Activated naive CD4-positive, alpha-beta T cell (primary cell): ENCODE measurements around the gene SLC25A47.
"Not testable (repeated sequence)": the region's sequence is repeated elsewhere in the genome, so short reads cannot be mapped to it uniquely, and the experiment has no call there.

Experiments
- DNase-seq, 4 experiments: peaks; one replicate each; lab custom pipeline; 2025; lab: John Stamatoyannopoulos, UW

The SLC25A47 gene, protein sequence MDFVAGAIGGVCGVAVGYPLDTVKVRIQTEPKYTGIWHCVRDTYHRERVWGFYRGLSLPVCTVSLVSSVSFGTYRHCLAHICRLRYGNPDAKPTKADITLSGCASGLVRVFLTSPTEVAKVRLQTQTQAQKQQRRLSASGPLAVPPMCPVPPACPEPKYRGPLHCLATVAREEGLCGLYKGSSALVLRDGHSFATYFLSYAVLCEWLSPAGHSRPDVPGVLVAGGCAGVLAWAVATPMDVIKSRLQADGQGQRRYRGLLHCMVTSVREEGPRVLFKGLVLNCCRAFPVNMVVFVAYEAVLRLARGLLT

DNA sequence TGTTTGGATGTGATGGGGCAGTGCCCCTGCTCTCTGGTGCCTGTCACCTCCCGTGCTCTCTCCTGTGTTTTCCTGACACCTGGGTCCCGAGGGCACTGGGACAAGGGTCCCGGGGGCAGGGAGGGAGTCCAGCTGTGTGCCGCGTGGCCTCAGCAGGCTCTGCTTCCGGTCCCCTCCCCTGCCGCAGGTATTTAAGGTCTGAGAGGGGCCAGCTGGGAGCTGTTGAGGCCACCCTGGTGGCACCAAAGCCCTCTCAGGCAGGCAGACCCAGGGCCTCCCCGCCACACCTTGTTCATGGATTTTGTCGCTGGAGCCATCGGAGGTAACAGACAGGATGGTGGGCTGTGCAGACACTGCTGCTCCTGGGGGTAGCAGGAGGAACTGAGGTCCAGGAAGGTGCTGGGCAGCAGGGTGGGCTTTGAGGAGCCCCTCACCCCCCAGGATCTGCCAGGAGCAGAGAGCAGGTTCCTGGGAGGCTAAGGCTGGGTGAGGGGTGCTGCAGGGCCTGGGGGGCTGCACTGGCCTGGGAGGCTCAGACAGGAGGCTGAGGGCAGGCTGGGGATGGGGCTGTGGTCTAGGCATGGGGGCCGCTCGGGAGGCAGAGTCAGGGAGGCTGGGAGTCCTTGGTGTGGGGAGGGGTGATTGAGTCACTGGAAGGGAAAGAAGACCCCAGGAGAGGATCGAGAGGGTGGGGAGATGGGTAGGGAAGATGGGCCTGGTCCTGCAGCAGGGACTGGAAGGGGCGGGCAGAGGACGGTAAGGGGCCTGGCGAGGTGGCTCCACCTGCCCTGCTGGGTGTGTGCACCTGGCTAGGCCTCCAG is at the start of gene SLC25A47:
Gene SLC25A47 (plus strand): TSS at position 219 of the 821 bp plus-strand sequence. CDS start 76 bp downstream, at position 295.
- no peak for DNase-seq

DNA sequence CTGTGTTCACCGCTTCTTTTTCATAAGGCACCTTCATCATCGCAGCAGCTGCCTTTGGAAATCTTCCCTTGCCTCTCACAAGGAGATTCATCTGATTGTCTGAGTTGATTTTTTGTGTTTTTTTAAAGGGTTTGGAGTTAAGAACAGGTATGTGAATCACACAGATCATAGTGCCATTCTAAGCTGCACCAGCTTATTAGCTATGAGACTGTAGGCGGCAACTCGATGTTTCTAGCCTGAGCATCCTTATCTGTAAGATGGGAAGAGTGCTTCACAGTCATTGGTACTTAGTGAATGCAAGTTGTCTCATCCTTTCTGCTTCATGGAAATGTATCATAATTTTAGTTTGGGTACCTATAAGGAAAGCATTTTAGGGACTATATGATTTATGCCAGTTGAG is 48.9 kb upstream of the SLC25A47 start:
- DNase-seq, result no peak

DNA sequence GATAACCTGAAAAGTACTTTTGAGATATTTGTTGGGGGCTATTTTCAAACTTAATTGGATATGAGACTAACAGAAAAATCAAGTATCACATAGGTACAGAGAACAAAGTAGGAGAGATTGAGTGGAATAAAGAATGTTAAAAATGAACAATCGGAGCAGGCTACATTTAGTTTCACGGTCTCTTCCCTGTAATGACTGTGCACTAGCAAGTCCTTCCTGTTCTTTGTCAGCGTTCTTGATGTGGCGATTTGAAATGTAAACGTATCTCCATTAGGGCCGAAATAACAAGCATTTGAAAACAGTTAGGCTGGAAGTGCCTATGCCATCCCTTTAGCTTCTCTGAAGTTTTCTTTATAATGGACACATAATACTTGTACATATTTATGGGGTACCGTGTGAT is 47.9 kb upstream of the SLC25A47 start:
- no peak for DNase-seq

DNA sequence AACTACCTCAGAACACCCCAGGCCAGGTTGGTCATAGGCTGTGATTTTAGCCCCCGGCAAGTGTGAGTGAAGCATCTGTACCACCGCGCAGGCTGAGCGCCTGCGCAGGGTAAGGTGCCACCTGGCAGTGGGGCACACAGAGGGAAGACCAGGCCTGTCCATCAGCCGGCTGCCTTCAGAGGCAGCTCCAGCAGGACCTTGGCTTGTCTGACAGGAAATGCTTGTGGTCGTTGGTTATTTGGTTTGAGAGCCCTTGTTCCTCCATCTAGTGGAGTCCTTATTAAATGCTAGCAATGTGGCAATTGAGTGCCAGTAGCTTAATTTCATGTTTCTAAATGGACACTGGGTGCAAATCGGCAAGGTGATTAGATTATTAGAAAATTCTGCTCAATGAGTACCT is 44.4 kb upstream of the SLC25A47 start:
- no peak for DNase-seq

DNA sequence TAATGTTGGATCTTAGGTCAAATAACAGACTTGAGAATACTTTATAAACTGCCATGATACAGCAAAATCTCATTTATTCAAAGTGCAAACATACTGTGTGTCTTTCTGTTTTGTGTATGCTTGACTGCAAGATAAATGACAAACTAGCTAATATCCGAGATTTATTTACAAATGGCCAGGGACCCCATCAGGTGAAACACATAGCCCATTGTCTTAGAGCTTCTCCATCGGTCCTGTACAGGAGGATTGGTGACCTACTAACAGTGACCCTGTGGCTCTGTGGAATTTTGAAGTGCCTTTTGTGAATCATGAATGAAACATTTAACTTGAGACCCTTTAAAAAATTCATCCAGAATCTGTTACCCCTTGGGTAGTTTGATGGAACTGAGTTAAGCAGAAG is 44.0 kb upstream of the SLC25A47 start:
- no peak for DNase-seq

DNA sequence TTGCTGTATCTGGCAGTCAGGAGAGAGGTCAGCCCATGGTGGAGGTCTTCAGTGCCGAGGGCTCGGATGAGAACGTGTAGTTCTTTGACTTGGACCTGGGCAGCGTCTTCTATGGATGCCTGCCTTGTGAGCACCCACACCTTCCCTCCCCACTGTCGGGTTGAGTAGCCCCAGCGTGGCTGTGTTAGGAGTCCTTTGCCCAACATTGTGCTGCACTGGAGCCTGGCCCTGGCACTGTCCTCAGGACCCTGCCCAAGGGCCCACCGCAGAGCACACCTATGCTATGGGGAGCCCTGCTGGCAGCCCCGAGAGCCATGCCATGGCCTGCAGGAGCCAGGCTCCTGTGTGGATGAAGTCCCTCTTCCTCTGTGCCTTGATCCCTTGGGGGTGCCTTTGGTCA is 43.6 kb upstream of the SLC25A47 start:
- DNase-seq, result no peak

DNA sequence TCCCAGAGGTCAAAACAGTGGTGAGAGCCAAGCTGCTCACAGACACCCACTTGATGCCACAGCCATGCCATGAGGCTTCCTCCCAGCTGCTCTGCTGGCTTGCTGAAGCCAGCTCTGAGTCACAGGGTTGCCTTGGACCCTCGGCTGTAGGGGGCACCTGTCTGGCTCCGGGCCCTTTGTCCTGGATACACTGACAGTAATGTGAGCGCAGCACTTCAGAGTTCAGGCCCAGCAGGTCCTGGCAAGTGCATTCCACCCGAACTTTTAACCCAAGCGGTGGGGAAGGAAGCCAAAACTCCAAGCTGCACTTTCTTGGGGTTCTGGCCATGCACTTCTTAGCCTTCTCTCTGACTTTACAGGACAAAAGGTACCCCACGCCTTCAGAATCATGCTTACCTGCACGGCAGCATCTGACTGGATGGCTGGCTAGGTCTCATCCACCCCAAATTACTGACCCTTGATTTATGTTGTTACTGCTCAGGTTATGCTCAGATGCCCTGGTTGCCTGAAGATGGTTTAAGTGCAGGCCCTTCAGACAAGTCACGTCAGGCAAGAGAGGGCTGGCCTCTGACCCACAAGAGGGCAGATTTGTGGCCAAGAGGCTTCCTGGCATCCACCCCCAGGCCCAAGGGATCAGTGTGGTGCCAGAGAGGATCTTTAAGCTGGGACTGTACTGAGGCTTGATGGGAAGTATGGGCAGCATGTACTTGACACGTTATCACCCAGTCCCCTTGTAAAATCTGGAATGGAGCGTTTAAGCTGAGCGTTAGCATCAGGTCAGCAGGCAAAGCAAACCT is 41.7 kb upstream of the SLC25A47 start:
- no peak for DNase-seq

DNA sequence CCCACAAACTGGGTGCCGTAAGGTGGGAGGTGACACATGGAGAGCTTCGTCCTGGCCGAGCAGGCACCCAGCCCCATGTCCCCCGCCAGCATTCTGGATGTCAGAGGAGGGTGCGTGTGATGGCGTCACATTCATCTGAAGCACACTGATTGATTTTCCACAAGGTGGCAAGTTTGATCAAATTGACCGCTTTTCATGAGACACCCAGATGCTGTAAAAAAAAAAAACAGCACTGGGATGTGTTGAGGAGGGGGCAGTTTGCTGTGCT is 41.1 kb upstream of the SLC25A47 start:
- DNase-seq, result no peak

DNA sequence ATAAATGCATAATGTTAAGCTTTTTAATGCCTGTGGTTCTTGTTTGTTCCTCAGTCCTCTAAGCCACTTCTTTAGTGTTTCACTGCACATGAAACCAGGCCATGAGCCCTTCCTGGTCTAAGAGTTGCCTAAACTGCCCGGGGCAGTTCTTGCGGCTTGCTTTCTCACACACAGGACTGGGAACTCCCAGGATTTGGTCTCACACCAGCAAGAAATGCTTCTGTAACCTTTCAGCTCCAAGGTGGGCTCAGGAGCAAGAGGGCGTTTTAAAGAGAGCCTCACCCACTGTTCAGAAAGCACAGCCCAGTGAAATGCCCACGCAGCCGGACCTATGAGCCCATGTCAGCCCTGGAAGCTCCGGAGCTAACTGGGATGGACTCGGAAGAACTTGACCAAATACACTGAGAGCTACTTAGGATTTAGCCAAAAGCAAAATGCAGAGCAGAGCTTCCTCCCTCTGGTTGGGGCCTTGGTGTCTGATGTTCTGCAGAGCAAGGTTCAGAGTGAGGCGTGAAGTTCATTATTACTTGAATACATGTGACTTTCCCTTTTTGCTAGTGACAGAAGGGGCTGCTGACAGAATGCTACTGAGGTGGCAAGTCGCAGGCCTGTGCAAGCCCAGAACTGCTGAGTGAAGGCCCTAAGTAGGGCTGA is 40.2 kb upstream of the SLC25A47 start:
- DNase-seq, result no peak

DNA sequence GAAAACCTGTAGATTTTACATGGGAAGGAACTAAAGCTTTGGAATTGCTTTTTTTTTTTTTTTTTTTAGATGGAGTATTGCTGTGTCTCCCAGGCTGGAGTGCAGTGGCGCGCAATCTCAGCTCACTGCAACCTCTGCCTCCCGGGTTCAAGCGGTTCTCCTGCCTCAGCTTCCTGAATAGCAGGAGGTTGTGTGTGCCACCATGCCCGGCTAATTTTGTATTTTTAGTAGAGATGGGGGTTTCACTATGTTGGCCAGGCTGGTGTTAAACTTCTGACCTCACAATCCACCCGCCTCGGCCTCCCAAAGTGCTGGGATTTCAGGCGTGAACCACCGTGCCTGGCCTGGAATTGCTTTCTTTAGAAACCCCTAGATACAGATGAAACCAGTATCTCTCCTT is 39.7 kb upstream of the SLC25A47 start:
- not testable (repeated sequence) for DNase-seq

DNA sequence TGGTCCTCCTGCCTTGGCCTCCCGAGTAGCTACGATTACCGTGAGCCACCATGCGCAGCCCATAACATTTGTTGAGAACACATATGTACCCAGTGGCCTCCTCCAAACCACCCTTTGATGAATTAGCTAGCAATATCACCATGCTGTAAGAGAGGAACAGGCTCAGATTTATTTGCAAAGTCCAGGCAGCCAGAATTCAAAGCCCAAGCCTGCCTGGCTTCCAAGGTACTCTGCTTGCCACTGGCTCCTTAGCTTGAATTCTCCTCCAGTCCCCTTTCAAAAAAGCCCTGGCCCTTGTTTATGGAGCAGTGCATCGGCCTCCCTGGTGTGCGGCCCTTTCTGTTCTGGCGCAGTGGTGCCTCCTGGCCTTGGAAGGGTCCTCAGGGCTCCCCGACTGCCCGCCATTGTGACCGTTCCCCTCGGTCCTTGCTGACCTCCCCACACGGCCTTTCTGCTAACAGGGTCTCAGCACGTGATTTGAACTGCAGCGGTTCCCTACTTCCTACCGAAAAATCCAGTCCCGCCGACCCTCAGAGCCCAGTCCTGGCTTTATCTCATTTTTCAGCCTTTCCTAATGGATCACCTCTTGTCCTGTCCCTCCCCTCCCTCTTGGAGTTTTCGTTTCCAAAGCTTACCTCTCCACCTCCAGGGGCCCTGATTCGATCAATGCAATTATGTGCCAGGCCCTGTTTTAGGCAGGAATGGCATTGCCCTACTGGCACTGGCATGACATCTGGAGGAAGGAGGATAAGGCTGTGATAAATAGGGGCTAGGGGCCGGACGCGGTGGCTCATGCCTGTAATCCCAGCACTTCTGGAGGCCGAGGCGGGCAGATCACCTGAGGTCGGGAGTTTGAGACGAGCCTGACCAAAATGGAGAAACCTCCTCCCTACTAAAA is 38.9 kb upstream of the SLC25A47 start:
- no peak for DNase-seq

DNA sequence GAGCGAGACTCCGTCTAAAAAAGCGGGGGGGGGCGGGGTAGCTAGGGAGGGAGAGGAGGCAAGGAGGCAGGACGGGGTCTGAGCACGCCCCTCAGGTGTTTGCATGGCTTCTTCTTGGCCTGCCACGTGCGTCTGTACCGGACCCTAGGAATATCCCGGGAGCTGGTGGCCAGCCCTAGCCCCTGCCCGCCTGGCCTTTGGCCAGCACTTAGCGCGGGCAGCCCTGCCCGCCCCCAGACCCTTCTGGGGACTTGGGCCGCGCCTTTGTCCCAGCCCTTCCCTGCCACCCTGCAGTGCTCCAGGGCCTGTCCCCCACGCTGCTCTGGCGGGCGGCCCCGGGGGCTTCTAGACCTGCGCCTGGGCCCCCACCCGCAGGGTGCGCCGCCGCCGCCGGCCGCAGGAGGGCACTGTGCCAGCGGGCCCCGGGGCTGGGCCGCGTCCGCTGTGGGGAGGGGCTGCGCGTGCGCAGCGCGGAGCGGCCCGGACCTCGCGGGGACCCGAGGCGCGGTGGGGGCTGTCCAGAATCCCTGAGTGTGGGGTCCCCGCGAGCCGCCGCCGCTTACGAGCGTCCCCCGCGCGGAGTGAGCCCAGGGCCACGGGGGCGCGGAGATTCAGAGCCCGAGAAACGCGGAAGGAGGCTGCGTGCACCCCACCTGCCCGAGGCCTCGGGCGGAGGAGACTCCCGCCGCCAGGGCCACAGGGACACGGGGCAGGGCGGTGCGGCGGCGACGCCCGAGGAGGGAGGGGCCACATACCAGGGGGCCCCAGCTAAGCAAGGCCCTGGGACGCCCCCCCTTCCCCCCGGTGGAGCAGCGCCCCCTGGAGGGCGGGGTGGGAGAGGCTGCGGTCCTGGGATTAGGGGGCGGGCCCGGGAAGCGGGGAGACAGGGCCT is 37.9 kb upstream of the SLC25A47 start:
- peak; percentile 56 to 80 (median 64) for DNase-seq

DNA sequence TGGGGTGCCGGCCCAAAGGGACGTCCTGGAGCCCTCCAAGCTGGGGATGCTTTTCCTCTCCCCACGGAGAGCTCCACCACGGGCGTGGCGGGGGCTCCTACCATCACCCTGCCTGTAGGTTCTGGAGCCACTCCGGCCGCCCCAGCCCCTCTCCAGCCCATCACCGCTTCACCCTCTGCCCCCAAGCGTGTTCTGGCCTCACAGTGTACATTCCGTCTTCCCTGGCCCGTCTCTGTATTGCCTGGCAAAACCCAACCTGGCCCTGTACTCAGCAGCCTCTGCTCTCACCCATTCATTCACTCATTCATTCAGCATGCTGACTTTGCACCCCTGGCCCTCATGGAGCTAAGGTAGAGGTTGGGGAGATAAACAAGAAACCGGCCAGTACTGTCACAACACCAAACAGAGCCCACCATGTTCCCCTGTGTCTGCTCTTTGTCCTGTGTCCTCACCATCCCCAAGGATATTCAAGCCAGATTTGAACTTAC is 37.2 kb upstream of the SLC25A47 start:
- no peak for DNase-seq

DNA sequence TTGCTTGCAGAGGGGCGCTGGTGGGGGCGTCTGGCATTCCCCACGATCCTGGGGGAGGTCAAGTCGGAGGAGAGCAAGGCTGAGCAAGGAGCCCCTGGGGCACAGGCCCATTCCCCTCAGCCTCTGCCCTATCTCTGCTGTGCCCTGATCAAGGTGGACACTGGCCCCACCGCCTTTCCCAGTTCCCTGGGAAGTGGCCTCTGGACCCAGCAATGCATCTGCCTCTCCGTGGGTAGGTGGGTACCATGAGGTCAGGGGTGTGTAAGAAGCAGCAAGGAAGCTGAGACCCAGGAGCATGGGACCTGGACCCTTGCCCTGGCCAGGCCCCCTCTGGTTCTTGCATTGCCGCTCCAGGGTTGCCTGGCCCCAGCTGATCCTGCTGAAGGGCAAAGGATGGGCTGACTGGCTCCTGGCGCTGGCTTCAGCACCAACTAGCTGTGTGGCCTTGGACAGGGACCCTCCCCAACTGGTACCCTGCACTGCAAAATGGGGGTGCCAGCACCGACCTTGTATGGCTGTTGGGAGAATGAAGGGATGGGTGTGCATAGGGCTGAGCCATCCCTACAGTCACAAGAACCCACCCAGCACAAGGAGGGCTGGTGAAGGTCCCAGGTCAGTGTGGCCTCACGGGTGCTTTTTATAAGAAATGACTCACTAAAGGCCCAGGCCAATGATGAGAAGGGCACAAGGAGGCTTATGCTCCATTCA is 36.5 kb upstream of the SLC25A47 start:
- DNase-seq, result no peak

DNA sequence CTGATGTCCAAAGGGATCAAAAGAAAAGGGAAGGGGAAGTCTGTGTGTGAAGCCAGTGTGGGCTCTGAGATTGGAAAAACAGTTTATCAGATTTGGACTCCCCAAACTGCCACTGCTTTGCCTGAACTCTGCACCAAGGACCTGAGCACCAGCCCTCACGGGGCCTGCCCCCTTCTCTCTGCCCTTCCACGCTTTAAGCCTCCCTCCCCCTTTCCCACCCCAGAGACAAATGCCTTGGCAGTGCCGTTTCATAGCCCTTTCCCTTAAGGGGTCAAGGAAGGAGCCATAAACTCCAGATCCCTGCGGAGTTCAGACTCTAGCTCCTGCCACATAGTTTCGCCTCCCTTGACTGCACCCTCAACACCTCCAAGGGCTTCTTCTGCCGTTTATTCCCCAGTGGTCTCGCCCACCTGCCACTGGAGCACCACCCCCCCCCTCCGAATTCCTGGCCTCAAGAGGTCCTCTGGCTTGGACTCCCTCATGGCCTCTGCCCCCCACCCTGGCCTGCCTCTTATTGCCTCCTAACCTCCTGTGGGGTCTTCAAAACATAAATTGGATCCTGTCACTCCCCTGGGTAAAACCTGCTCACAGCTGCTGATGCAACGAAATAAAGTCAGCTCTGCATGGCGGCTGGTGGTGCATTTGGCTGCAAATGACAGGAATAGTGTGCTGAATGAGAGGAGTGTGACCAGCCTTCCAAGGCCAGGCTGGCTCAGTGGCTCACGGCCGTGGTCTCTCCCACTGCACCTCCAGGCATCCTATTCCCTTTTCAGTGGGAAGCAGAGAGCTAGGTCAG is 35.7 kb upstream of the SLC25A47 start:
- DNase-seq, result no peak

DNA sequence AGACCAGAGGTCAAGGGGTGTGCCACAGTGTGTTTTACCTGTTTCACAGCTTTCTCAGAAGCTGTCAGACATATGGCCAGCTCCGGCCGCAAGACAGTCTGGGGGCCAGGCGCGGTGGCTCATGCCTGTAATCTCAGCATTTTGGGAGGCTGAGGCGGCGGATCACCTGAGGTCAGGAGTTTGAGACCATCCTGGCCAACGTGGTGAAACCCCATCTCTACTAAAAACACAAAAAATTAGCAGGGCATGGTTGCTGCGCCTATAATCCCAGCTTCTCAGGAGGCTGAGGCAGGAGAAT is 35.2 kb upstream of the SLC25A47 start:
- not testable (repeated sequence) for DNase-seq

DNA sequence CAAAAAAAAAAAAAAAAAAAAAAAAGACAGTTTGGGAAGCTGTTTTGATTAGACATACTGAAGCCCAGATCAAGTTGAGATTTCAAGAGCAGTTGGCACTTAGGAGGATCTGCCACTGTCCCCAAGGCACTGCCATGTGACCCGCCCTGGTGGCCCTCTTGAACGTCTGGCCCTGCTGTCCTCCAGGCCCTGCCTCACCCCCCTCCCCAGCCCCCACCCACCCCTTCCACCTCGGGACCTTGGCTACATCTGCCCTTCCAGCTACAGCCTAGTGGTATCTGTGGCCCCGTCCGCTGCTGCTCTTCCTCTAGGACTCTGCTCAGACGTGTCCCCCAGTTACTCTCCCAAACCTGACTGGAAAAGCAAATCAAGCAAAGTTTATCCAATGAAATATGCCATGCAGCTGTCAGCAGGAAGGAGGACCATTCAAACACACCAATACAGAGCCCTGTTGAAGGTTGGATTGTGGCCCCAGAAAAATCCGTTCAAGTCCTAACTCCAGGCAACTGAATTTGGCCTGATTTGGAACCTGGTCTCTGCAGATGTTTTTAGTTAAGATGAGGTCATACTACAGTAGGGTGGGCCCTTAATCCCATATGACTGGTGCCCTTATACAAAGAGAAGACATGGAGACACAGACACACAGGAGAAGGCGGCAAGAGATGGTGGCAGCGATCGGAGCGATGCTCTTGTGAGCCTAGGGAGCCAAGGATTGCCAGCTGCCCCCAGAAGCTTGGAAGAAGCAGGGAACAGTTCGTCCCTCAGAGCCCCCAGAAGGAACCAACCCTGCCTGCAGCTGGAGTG is 34.6 kb upstream of the SLC25A47 start:
- DNase-seq, result no peak
